Suppressor macrophage treated with lipopolysaccharide for 4 hours (primary cell): ENCODE data around the gene DYSF.
A peak's percentile ranks its signal among the peaks of the same experiment; 100 is the strongest.

Experiments
- DNase-seq: peaks from one replicate; pipeline ENCODE4 v3.0.0-alpha.2; 2020

DYSF gene

GRCh38 chr2:71662665-71663394 lies 209.5 kb downstream of the DYSF start:
- no peak for DNase-seq

DNA sequence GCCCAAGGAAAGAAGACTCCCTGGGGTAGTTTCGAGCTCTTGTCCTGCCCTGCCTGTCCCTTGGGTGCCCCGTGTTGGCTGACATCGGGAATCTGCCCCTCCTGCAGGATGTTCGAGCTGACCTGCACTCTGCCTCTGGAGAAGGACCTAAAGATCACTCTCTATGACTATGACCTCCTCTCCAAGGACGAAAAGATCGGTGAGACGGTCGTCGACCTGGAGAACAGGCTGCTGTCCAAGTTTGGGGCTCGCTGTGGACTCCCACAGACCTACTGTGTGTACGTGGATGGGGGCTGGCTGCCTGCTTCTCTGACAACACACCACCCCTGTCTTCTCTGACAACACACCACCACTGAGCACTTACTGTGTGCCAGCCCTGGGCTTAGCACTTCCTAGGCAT lies 210.8 kb downstream of the DYSF start:
- no peak for DNase-seq

DNA sequence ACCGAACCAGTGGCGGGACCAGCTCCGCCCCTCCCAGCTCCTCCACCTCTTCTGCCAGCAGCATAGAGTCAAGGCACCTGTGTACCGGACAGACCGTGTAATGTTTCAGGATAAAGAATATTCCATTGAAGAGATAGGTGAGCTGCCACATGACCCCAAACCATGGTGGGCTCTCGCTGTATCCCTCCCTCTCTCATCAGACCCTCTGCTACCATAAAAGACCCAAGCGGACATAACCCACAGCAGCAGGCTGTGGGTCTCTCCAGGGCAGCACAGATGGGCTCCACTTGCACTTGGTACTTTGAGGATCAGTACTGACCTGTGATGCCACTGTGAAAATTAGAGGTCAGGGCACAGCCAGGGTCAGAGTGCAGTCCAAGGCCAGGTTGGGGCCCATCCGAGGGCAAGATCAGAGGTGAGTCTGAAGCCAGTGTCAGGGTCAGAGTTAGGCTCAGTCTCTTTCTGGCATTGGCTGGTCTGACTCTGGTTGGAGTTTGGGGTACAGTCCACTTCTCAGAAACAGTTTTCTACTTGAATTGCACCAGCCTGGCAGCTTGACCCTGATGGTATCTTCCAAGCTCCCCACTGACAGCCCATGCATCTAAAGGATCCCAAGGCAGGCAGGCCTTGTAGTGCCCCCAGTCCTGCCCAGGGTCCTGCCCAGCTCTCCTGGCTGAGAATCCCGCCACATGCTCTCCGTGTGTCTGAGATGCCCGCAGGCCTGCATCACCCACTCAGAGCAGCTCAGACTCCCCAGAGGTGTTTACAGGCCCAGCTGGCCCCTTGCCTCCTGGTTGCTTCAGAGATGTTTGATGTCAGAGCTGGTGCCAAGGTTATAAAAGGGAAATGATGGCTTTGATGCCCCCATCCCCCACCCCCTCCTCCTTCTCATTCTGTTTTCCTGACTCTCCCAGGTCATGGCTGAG lies 212.1 kb downstream of the DYSF start:
- no peak for DNase-seq

- no peak for DNase-seq
Measured at GRCh38 chr2:71666094-71666474, 212.7 kb downstream of the DYSF start.

DNA sequence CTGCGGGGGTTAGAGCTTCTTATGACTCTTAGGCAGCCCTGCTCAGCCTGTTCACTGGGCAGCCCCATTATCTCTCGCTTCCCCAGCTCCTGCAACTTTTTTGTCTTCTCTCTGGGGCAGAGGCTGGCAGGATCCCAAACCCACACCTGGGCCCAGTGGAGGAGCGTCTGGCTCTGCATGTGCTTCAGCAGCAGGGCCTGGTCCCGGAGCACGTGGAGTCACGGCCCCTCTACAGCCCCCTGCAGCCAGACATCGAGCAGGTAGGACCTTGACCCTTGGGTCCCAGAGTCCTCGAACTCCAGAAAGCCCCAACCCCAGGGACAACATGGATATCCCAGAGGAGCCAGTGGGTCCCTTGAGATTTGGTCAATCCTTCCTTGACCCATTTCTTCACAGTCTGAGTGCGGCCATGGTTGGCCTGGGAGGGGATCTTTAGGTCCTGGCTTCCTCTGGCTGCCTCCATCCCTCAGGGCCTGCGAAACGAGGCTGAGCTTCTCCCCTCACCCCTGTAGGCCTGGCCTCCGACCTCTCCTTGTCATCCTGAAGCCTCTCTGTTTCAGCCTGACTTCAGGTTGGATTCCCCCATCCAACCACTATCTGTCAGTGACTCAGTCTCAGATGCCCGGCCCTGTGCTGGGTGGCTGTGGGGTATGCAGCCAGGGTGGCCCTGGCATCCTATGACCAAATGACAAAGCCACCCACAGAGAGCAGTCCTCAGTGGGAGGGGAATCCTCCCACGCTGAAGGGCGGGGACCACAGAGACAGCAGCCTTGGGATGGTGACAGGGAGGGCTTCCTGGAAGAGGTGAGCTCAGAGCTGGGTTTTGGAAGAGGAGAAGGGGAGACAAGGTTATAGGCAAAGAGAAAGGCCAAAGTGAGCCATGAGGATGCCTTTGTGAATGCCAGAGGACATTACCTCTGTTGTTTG lies 214.2 kb downstream of the DYSF start:
- DNase-seq, result peak; percentile 2

- DNase-seq, result no peak
Measured at GRCh38 chr2:71668326-71669057, 215.1 kb downstream of the DYSF start.

DNA sequence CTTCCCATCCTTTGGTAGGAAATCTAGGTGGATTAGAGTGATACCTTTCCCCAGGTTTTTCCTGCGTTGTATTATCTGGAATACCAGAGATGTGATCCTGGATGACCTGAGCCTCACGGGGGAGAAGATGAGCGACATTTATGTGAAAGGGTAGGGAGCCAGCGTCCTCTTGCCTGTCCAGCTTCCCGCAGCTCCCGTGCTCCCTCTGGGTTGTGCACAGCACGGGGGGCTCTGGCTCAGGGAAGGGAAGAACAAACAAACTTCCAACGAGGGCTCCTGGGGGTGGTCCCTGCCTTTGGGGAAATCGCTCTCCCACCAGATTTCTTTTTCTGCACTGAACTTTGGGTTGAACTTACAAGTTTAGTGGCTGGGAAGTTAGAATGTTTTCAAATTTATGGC lies 215.7 kb downstream of the DYSF start:
- no peak for DNase-seq

DNA sequence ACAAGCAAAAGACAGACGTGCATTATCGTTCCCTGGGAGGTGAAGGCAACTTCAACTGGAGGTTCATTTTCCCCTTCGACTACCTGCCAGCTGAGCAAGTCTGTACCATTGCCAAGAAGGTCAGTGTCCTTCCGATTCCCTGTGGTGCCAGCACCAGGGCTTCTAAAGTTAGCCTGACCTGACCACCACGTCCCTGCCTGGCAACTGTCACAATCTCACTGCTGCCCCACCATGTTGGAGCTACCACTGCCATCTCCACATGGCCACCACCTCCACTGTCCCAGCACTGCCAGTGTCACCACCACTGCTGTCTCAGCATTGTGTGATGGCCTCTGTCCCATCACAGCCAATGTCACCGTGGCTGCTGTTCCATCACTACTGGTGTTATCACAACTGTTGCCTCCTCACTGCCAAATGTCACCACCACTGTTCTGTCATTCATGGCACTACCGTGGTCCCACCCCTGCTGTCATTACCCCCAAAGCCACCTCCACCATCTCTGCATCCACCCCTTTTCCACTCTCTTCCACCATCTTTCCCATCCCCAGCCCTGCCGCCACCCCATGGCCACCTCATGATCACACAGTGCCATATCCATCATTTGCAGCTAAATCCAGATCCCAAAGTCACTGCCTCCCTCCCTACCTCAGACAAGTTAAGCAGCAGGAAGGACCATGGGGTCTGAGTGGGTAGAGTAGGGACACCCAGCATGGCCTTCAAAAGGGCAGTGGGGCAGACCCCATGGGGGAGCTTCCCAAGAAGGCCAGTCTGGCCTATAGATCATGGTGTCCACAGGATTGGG lies 216.5 kb downstream of the DYSF start:
- no peak for DNase-seq

GRCh38 chr2:71670430-71670795 lies 217.1 kb downstream of the DYSF start:
- DNase-seq, result no peak

- no peak for DNase-seq
Measured at GRCh38 chr2:71671203-71671854, 218.0 kb downstream of the DYSF start.

- DNase-seq, result no peak
Measured at GRCh38 chr2:71671895-71672825, 218.8 kb downstream of the DYSF start.

- DNase-seq, result no peak
Measured at GRCh38 chr2:71672826-71673795, 219.8 kb downstream of the DYSF start.

DNA sequence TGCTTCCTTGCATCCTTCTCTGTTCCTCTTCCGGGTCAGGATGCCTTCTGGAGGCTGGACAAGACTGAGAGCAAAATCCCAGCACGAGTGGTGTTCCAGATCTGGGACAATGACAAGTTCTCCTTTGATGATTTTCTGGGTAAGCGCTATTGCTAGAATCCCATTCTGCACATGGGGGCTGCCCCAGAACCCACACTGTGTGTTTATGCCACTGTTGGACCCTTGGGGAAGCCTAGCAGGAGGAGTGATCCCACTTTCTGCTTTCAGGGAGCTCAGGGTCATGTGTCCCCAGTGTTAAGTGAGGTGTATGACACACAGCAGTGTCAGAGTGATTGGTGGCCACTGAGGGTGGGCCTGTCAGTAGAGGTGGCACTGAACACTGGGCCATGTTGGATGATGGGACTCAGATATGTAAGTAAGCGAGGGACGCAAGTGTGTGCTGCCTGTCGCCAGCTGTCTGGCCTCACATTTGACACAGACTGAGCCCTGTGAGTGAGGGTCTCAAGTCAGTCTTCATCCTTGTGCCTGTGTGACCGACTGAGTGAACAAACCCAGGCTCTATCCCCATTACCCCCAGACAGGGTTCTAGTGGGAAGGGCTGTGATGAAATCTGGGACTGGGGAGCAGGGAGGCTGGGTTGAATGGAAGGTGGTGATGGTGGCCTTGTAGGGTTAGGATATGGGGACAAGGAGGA lies 220.9 kb downstream of the DYSF start:
- DNase-seq, result no peak

- no peak for DNase-seq
Measured at GRCh38 chr2:71675296-71675695, 221.9 kb downstream of the DYSF start.

DNA sequence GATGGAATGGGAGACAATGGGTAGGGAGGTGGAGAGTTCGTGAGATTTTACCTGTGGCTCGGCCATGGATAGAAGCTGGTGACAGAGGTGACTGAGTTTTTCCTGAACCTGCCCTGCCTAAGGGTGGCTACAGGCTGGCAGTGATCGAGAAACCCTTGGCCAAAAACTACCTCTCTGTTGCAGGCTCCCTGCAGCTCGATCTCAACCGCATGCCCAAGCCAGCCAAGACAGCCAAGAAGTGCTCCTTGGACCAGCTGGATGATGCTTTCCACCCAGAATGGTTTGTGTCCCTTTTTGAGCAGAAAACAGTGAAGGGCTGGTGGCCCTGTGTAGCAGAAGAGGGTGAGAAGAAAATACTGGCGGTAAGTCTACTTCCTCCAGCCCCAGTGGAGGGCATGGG lies 225.5 kb downstream of the DYSF start:
- no peak for DNase-seq

GRCh38 chr2:71679491-71679890 lies 226.1 kb downstream of the DYSF start:
- DNase-seq, result no peak

- DNase-seq, result no peak
Measured at GRCh38 chr2:71680925-71681324, 227.6 kb downstream of the DYSF start.

DNA sequence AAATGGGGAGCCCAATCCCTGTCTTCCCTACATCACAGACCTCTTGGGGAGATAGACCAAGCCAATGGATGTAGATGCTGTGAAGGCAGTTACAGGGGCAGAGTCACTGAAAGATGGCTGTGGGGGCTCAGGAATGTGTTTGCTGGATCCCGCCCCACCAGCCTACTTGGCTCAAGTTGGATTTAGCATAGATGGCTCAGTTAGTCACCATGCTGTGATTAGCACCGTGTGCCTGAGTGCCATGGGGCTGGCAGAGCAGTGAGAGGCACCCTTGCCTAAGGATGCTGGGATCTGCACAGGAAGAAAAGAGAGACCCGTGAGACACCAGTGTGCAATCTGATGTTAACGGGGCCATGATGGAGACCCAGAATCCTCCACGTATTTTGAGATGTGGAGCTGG lies 228.3 kb downstream of the DYSF start:
- no peak for DNase-seq
